Measurements from ENCODE around the gene BPIFB6.

GRCh38 chr20:33042983-33043730 lies 11.7 kb downstream of the BPIFB6 start:
- no peak for TF ChIP-seq CTCF (IDR thresholded peaks at IDR 0.05)
- TF ChIP-seq POLR2A (IDR thresholded peaks at IDR 0.05), result no peak
